Keratinocyte (primary cell): ENCODE measurements around the gene ARFGAP3. TPM values are rescaled to one million over a fixed set of nuclear protein-coding genes. Genes with fewer than 3 reads are reported as not detected.

Experiments used
- DNase-seq: peaks from one replicate; pipeline ENCODE4 v3.0.0-alpha.2; 2011; ENCODE audit warnings: low read depth, missing footprints, low spot score
- FAIRE-seq: peaks from 2 replicates; lab custom pipeline; 2011; peaks lifted over from hg19 to GRCh38; lab: Jason Lieb, UNC
- H2AFZ ChIP-seq: 2 replicates; pipeline ENCODE4 v1.6.0; 2012; ENCODE audit warnings: low read length, control low read depth, inconsistent platforms; ENCODE audit not compliant: control insufficient read depth
- H3K27ac ChIP-seq: 2 replicates; pipeline ENCODE4 v1.5.1; 2011; ENCODE audit warnings: low read length; ENCODE audit not compliant: control insufficient read depth, insufficient read depth
- H3K27me3 ChIP-seq: 3 replicates; pipeline ENCODE4 v1.6.0; 2011; ENCODE audit warnings: low read length; ENCODE audit not compliant: control insufficient read depth, insufficient read depth; ENCODE audit errors: extremely low read depth
- H3K36me3 ChIP-seq, 2 experiments: 2 replicates in 1 of 2; 3 replicates in 1 of 2; pipeline ENCODE4 v1.5.1; 2011; ENCODE audit warnings: low read length in 2 of 2, mild to moderate bottlenecking in 1 of 2; ENCODE audit not compliant: control insufficient read depth in 2 of 2, insufficient read depth in 2 of 2; ENCODE audit errors: extremely low read depth in 1 of 2
- H3K4me1 ChIP-seq: 3 replicates; pipeline ENCODE4 v1.5.1; 2011; ENCODE audit warnings: low read length; ENCODE audit not compliant: control insufficient read depth, insufficient read depth; ENCODE audit errors: extremely low read depth
- H3K4me2 ChIP-seq: 3 replicates; pipeline ENCODE4 v1.6.0; 2011; ENCODE audit warnings: low read depth, low read length; ENCODE audit not compliant: control insufficient read depth, insufficient read depth; ENCODE audit errors: extremely low read depth
- H3K4me3 ChIP-seq, 3 experiments: fragments of 200-600 bp in 1 of 3; sonication (generic) in 1 of 3; 2 replicates in 2 of 3; 3 replicates in 1 of 3; pipeline ENCODE4 v1.5.1; 2011 to 2016; ENCODE audit warnings: low read length in 3 of 3, mild to moderate bottlenecking in 3 of 3, control low read depth in 2 of 3, inconsistent platforms in 1 of 3, low read depth in 1 of 3, mixed read lengths in 1 of 3, mixed run types in 1 of 3, moderate library complexity in 1 of 3; ENCODE audit not compliant: control insufficient read depth in 2 of 3, insufficient read depth in 2 of 3; ENCODE audit errors: extremely low read depth in 1 of 3
- H3K79me2 ChIP-seq: 2 replicates; pipeline ENCODE4 v1.6.0; 2012; ENCODE audit warnings: low read length; ENCODE audit not compliant: control insufficient read depth, insufficient read depth
- H3K9ac ChIP-seq: 3 replicates; pipeline ENCODE4 v1.6.0; 2011; ENCODE audit warnings: low read length; ENCODE audit not compliant: control insufficient read depth, insufficient read depth; ENCODE audit errors: extremely low read depth
- H3K9me1 ChIP-seq: 3 replicates; pipeline ENCODE4 v1.6.0; 2011; ENCODE audit warnings: low read length; ENCODE audit not compliant: control insufficient read depth, insufficient read depth; ENCODE audit errors: extremely low read depth
- H3K9me3 ChIP-seq: 2 replicates; pipeline ENCODE4 v1.5.1; 2012; ENCODE audit warnings: low read depth, low read length; ENCODE audit not compliant: control insufficient read depth
- H4K20me1 ChIP-seq: 3 replicates; pipeline ENCODE4 v1.6.0; 2011; ENCODE audit warnings: low read length; ENCODE audit not compliant: control insufficient read depth, insufficient read depth; ENCODE audit errors: extremely low read depth
- EZH2 ChIP-seq: IDR thresholded peaks from one replicate; pipeline ENCODE4 v1.6.1; 2012; ENCODE audit warnings: inconsistent platforms, mild to moderate bottlenecking, low read length, moderate library complexity
- dilution Hi-C: fragments of 300-500 bp; cut with MboI; formaldehyde crosslinking; loops from one replicate; pipeline ENCODE4 v1.7.0; 2020; ENCODE audit warnings: low sequenced_read_pairs; ENCODE audit not compliant: extremely low pct_ligation_motif_present
- polyA plus RNA-seq, 5 experiments: library from polyadenylated mRNA; depleted of rRNA in 3 of 5; stranded (reverse) in 3 of 5; stranded (forward) in 1 of 5; unstranded in 1 of 5; fragments of >200 nt; gene quantifications; 1 replicate in 1 of 5; 2 replicates in 3 of 5; 3 replicates in 1 of 5; pipeline versions ENCODE4 v1.2.1 to v1.2.3, GENCODE V29; 2011 to 2012; ENCODE audit warnings: missing spikeins in 2 of 5, low read depth in 1 of 5, low replicate concordance in 1 of 5
- TF ChIP-seq, protein P1 (sequence below), 3 experiments: IDR thresholded peaks in 1 of 3; conservative IDR thresholded peaks in 1 of 3; optimal IDR thresholded peaks in 1 of 3; 2 replicates in 2 of 3; 3 replicates in 1 of 3; pipeline versions ENCODE3 to v1.5.1; 2011; ENCODE audit warnings: low read length in 3 of 3, mild to moderate bottlenecking in 3 of 3, moderate library complexity in 2 of 3, control low read depth in 1 of 3, inconsistent platforms in 1 of 3; ENCODE audit not compliant: insufficient read depth in 2 of 3; ENCODE audit errors: extremely low read depth in 1 of 3

The ARFGAP3 gene
- polyA plus RNA-seq, 1 donor (not counting 4 experiments of a cell fraction or from before 2014, with no cell fraction given): 28.3 TPM

DNA sequence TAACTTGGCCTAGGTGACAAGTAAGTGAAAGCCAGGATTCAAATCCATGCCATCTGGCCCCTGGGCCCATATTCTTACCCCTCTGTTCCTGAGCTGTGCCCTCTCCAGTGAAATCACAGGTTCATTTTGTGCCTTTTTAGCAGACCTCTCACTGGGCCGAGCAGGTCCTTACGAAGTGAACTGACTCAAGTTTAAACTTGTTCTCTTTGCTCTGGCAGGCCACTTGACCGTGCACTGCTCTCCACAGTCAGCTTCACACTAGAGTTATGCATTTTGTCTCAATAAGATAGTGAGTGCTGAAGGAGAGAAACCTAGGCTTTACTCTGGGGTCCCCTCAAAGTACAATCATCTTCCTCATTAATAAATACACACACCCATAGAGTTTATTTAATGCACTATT, 40.7 kb downstream of the ARFGAP3 start:
- FAIRE-seq: peak; percentile 67

DNA sequence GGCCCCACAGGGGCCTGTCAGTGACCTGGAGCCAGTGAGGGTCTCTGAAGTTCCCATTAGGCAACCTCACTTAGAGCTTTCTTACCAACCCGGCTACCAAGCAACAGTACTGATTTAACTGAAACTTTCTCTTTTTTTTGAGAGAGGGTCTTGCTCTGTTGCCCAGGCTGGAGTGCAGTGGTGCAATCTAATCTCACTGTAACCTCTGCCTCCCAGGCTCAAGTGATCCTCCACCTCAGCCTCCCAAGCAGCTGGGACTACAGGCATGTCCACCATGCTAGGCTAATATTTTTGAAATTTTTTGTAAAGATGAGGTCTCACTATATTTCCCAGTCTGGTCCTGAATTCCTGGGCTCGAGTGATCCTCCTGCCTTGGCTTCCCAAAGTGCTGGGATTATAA, 42.5 kb downstream of the ARFGAP3 start:
- Histone ChIP-seq H2AFZ (no peak overlapping the region), H4K20me1 (no peaks in the 10 kb centered on the region), H3K27me3 (no peaks in the 10 kb centered on the region), H3K9ac (no peak overlapping the region), H3K27ac (no peak overlapping the region), H3K4me1 (peaks cover 2% of the 10 kb centered on the region), H3K9me1 (no peaks in the 10 kb centered on the region), H3K9me3 (no peaks in the 10 kb centered on the region), H3K4me3 (no peak overlapping the region), H3K36me3 (peaks cover 18 to 19% of the 10 kb centered on the region in 2 experiments), H3K4me2 (no peak overlapping the region), H3K79me2 (no peaks in the 10 kb centered on the region)
- FAIRE-seq (no peak), DNase-seq (no peak)
- TF ChIP-seq, protein P1, sequence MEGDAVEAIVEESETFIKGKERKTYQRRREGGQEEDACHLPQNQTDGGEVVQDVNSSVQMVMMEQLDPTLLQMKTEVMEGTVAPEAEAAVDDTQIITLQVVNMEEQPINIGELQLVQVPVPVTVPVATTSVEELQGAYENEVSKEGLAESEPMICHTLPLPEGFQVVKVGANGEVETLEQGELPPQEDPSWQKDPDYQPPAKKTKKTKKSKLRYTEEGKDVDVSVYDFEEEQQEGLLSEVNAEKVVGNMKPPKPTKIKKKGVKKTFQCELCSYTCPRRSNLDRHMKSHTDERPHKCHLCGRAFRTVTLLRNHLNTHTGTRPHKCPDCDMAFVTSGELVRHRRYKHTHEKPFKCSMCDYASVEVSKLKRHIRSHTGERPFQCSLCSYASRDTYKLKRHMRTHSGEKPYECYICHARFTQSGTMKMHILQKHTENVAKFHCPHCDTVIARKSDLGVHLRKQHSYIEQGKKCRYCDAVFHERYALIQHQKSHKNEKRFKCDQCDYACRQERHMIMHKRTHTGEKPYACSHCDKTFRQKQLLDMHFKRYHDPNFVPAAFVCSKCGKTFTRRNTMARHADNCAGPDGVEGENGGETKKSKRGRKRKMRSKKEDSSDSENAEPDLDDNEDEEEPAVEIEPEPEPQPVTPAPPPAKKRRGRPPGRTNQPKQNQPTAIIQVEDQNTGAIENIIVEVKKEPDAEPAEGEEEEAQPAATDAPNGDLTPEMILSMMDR (optimal IDR thresholded peaks at IDR 0.05 in 1 of 3, IDR thresholded peaks at IDR 0.05 in 1 of 3, conservative IDR thresholded peaks at IDR 0.05 in 1 of 3; ENCODE audit: extremely low read depth in 1 of 3, insufficient read depth in 2 of 3, low read length in 3 of 3): no peak
- no peak for TF ChIP-seq EZH2
- dilution Hi-C loops: no loop called here

More for the DNA sequence above, 40.7 kb downstream of the ARFGAP3 start:
- H3K4me2 ChIP-seq: no peak overlapping the region
- H3K9me1 ChIP-seq: no peaks in the 10 kb centered on the region
- no peak for DNase-seq
- no peak overlapping the region for H3K4me3 ChIP-seq
- H3K4me1 ChIP-seq: peaks cover 14% of the 10 kb centered on the region
- no peak overlapping the region for H3K9ac ChIP-seq
- H3K27me3 ChIP-seq: no peaks in the 10 kb centered on the region
- H3K9me3 ChIP-seq: no peaks in the 10 kb centered on the region
- dilution Hi-C loops: no loop called here
- H3K79me2 ChIP-seq: no peaks in the 10 kb centered on the region
- TF ChIP-seq EZH2: no peak
- TF ChIP-seq, protein P1 (optimal IDR thresholded peaks at IDR 0.05 in 1 of 3, IDR thresholded peaks at IDR 0.05 in 1 of 3, conservative IDR thresholded peaks at IDR 0.05 in 1 of 3; ENCODE audit: extremely low read depth in 1 of 3, insufficient read depth in 2 of 3, low read length in 3 of 3): no peak
- no peaks in the 10 kb centered on the region for H4K20me1 ChIP-seq
- H3K27ac ChIP-seq: no peak overlapping the region
- no peak overlapping the region for H2AFZ ChIP-seq
- peaks cover 12 to 13% of the 10 kb centered on the region in 2 experiments for H3K36me3 ChIP-seq
